Endothelial cell of umbilical vein (primary cell): ENCODE measurements around the gene ABCF1. TPM values are rescaled to one million over a fixed set of nuclear protein-coding genes. Genes with fewer than 3 reads are reported as not detected.

ENCODE experiments used
- BruUV-seq: library from RNA; stranded (reverse); fragments of 400-500 nt; replicated peaks from 2 replicates; lab custom pipeline; 2021; lab: Mats Ljungman, UMichigan
- CTCF ChIA-PET: fragments of 300-600, 350-600 bp; sonication (Branson Sonifier 250); formaldehyde crosslinking; loops from one replicate; lab custom pipeline; 2021; ENCODE audit warnings: antibody characterized with exemption, inconsistent platforms; lab: Charles Lee
- POLR2A ChIA-PET: fragments of 300-600, 350-600 bp; sonication (Branson Sonifier 250); formaldehyde crosslinking; loops from one replicate; lab custom pipeline; 2021; ENCODE audit warnings: antibody characterized with exemption, inconsistent platforms; lab: Charles Lee
- DNase-seq: peaks from one replicate; pipeline ENCODE4 v3.0.0-alpha.2; 2011; ENCODE audit warnings: low read depth, low spot score
- FAIRE-seq: peaks from 2 replicates; lab custom pipeline; 2011; peaks lifted over from hg19 to GRCh38; lab: Jason Lieb, UNC
- H2AFZ ChIP-seq: 2 replicates; pipeline ENCODE4 v1.6.0; 2012; ENCODE audit warnings: low read depth, low read length, control low read depth, inconsistent platforms
- H3K27ac ChIP-seq: 2 replicates; pipeline ENCODE4 v1.5.1; 2011; ENCODE audit warnings: low read depth, mild to moderate bottlenecking, control low read depth, low read length, moderate library complexity; ENCODE audit not compliant: insufficient read depth
- H3K27me3 ChIP-seq, 2 experiments: 2 replicates each; pipeline versions ENCODE4 v1.6.0 to v1.6.1; 2011; ENCODE audit warnings: low read length in 2 of 2, mixed read lengths in 1 of 2; ENCODE audit not compliant: control insufficient read depth in 2 of 2, insufficient read depth in 2 of 2
- H3K36me3 ChIP-seq, 2 experiments: 2 replicates in 1 of 2; 3 replicates in 1 of 2; pipeline ENCODE4 v1.5.1; 2011; ENCODE audit warnings: low read length in 2 of 2, mild to moderate bottlenecking in 1 of 2, moderate library complexity in 1 of 2; ENCODE audit not compliant: control insufficient read depth in 2 of 2, insufficient read depth in 2 of 2; ENCODE audit errors: extremely low read depth in 1 of 2
- H3K4me1 ChIP-seq: 3 replicates; pipeline ENCODE4 v1.5.1; 2011; ENCODE audit warnings: mild to moderate bottlenecking, low read length; ENCODE audit not compliant: control insufficient read depth, insufficient read depth; ENCODE audit errors: extremely low read depth
- H3K4me2 ChIP-seq: 2 replicates; pipeline ENCODE4 v1.6.1; 2011; ENCODE audit warnings: low read length, control low read depth, mixed read lengths; ENCODE audit not compliant: insufficient read depth
- H3K4me3 ChIP-seq, 3 experiments: fragments of 200-600 bp in 1 of 3; sonication (generic), shearing (Covaris generic) in 1 of 3; replicated peaks in 1 of 3; 2 replicates each; pipeline ENCODE4 v1.5.1; 2011 to 2016; ENCODE audit warnings: control low read depth in 3 of 3, low read length in 3 of 3, mild to moderate bottlenecking in 2 of 3, inconsistent platforms in 1 of 3, low read depth in 1 of 3, moderate library complexity in 1 of 3; ENCODE audit not compliant: insufficient read depth in 1 of 3
- H3K79me2 ChIP-seq: 2 replicates; pipeline ENCODE4 v1.6.0; 2012; ENCODE audit warnings: low read length, inconsistent platforms; ENCODE audit not compliant: control insufficient read depth, insufficient read depth
- H3K9ac ChIP-seq: replicated peaks from 2 replicates; pipeline ENCODE3; 2011; ENCODE audit warnings: low read length, control low read depth; ENCODE audit not compliant: insufficient read depth; ENCODE audit errors: extremely low read depth
- H3K9me1 ChIP-seq: replicated peaks from 3 replicates; pipeline ENCODE4 v1.6.0; 2011; ENCODE audit warnings: mild to moderate bottlenecking, low read length; ENCODE audit not compliant: control insufficient read depth, insufficient read depth; ENCODE audit errors: extremely low read depth
- H3K9me3 ChIP-seq: replicated peaks from 2 replicates; pipeline ENCODE4 v1.5.1; 2012; ENCODE audit warnings: low read length, inconsistent platforms; ENCODE audit not compliant: control insufficient read depth, insufficient read depth
- H4K20me1 ChIP-seq: replicated peaks from 2 replicates; pipeline ENCODE3; 2011; ENCODE audit warnings: mild to moderate bottlenecking, low read length; ENCODE audit not compliant: control insufficient read depth, insufficient read depth; ENCODE audit errors: extremely low read depth
- FOS ChIP-seq: IDR thresholded peaks from 2 replicates; pipeline ENCODE4 v1.6.1; 2011; ENCODE audit warnings: mild to moderate bottlenecking, low read length, moderate library complexity, borderline replicate concordance; ENCODE audit not compliant: insufficient read depth
- GATA2 ChIP-seq: IDR thresholded peaks from 2 replicates; pipeline ENCODE4 v1.7.0; 2011; ENCODE audit warnings: low read depth, mild to moderate bottlenecking, moderate library complexity, mixed read lengths, low read length; ENCODE audit not compliant: insufficient read length, insufficient read depth
- JUN ChIP-seq: IDR thresholded peaks from 2 replicates; pipeline ENCODE4 v1.6.1; 2011; ENCODE audit warnings: borderline replicate concordance, low read depth; ENCODE audit not compliant: insufficient read length, insufficient read depth
- MYC ChIP-seq: IDR thresholded peaks from one replicate; pipeline ENCODE4 v1.6.1; 2011; ENCODE audit warnings: mild to moderate bottlenecking, low read depth, low read length
- POLR2A ChIP-seq: IDR thresholded peaks from 2 replicates; pipeline ENCODE4 v1.6.1; 2012; ENCODE audit warnings: low read depth, mild to moderate bottlenecking, control low read depth, low read length
- dilution Hi-C: fragments of 300-500 bp; cut with MboI; formaldehyde crosslinking; loops from one replicate; pipeline ENCODE4 v1.15.0; 2019; ENCODE audit warnings: low sequenced_read_pairs; ENCODE audit not compliant: extremely low pct_ligation_motif_present
- intact Hi-C: fragments of 100-400 bp; cut with micrococcal nuclease; formaldehyde crosslinking; loops from one replicate; pipeline ENCODE4 v1.10.0; 2022
- polyA plus RNA-seq, 4 experiments: library from polyadenylated mRNA; depleted of rRNA in 3 of 4; stranded (reverse) in 3 of 4; unstranded in 1 of 4; fragments of >200 nt; gene quantifications; 2 replicates each; pipeline versions ENCODE4 v1.2.1 to v1.2.3, GENCODE V29; 2011 to 2012; ENCODE audit warnings: missing spikeins in 1 of 4
- total RNA-seq: library from RNA; stranded (reverse); gene quantifications from 2 replicates; pipeline ENCODE4 v1.2.3, GENCODE V29; 2021
- TF ChIP-seq, protein P1 (sequence below): IDR thresholded peaks from 2 replicates; pipeline ENCODE4 v1.6.1; 2011; ENCODE audit not compliant: insufficient read depth, insufficient read length

ABCF1 gene
- total and polyA plus RNA-seq, 2 donors (not counting 3 experiments of a cell fraction or from before 2014, with no cell fraction given) = 34.0 to 60.3 TPM

DNA sequence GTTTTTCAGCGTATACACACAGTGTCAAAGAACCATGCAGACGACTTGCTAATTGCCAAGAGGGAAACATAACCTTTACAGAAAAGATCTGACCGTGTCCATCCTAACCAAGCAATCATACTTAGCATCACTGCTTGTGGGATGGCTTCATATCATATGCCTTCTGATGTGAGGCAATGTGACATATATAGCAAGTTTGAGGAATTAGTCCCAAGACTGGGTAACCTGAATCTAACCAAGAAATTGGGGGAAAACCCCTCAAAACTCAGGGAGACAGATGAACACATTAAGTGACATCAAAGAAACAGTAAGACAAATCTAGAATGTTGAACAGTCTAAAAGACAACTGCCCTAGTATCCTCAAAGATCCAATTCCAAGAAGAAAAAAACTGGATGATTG is 33.3 kb upstream of the ABCF1 start:
- no peak overlapping the region for H3K9ac ChIP-seq
- H3K9me3 ChIP-seq = no peaks in the 10 kb centered on the region
- H3K27me3 ChIP-seq = no peaks in the 10 kb centered on the region
- dilution Hi-C loops = no loop called here
- H3K4me1 ChIP-seq = peaks cover 14% of the 10 kb centered on the region
- H3K4me2 ChIP-seq = no peak overlapping the region
- no peak overlapping the region for H2AFZ ChIP-seq
- POLR2A ChIA-PET = no interaction called here
- H3K27ac ChIP-seq = no peak overlapping the region
- DNase-seq (no peak), FAIRE-seq (no peak)
- intact Hi-C loops = no loop called here
- H3K9me1 ChIP-seq = no peaks in the 10 kb centered on the region
- H3K4me3 ChIP-seq = no peak overlapping the region
- no peaks in the 10 kb centered on the region for H3K79me2 ChIP-seq
- no TSS peak for BruUV-seq
- no peak for TF ChIP-seq FOS
- TF ChIP-seq, protein P1, sequence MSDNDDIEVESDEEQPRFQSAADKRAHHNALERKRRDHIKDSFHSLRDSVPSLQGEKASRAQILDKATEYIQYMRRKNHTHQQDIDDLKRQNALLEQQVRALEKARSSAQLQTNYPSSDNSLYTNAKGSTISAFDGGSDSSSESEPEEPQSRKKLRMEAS = no peak
- no peak for TF ChIP-seq POLR2A
- no peak for TF ChIP-seq JUN
- no peak for TF ChIP-seq MYC
- no peak for TF ChIP-seq GATA2
- CTCF ChIA-PET = interaction anchor here (1.0 kb wide), 1 partner anchor 59 kb away, joined by 3 read pairs; no protein-coding TSS in a partner anchor
- H3K36me3 ChIP-seq = no peaks in the 10 kb centered on the region
- no peaks in the 10 kb centered on the region for H4K20me1 ChIP-seq
